Measurements from ENCODE around the gene B4GALNT2.
"Not testable (repeated sequence)": the region's sequence is repeated elsewhere in the genome, so short reads cannot be mapped to it uniquely, and the experiment has no call there.

B4GALNT2 gene

GRCh38 chr17:49180303-49180702, 47.7 kb downstream of the B4GALNT2 start:
- peak; percentile 51 for DNase-seq (ENCODE audit: insufficient read length, low spot score)
- FAIRE-seq = peak; percentile 89

DNA sequence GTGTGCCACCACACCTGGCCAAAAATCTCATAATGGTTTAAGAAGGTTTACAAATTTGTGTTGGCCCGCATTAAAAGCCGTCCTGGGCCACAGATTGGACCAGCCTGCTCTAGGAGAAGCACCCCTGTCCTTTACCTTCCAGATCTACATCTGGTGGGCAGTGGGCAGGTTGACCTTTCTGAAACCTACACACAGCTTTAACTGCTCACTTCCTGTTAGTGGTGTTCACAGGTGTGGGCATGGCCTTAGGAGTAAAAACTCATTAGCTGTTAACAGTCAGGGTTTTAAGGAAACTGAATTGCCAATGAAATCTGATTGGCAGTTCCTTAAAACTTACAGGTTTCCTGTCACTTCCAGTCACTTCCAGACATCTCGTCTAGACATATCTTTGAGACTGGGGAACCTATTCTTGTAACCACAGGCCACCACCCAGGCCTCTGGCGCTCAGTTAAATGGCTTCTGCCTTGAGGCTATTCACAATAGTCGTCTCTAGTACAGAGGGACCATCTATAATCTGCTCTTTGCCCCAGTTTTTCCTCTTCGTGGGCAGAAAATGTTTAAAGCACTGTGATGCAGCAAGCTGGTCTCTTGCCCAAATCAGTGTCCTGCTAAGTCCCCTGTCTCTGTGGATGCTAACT, 48.5 kb downstream of the B4GALNT2 start:
- FAIRE-seq (no peak), DNase-seq (ENCODE audit: insufficient read length, low spot score) (no peak)

DNA sequence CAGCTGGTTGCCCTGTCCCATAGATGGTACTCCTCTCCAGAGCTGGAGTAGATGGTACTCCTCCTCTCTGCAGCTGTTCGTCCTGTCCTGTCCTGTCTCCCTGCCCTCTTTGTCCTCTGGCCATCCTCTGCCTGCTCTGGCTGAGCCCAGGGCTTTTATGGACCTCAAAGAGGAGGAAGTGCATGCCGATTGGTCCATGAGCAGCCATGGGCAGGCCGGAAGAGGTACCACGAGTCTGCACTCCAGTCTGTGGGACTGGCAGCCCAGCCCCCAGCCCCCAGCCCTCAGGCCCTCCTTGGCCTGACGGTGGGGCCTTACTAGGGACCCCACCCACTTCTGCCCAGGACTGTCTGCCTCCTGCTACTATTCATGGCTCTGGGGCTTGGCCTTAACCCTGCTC, 50.8 kb downstream of the B4GALNT2 start:
- DNase-seq (ENCODE audit: insufficient read length, low spot score) = no peak
- FAIRE-seq = no peak

DNA sequence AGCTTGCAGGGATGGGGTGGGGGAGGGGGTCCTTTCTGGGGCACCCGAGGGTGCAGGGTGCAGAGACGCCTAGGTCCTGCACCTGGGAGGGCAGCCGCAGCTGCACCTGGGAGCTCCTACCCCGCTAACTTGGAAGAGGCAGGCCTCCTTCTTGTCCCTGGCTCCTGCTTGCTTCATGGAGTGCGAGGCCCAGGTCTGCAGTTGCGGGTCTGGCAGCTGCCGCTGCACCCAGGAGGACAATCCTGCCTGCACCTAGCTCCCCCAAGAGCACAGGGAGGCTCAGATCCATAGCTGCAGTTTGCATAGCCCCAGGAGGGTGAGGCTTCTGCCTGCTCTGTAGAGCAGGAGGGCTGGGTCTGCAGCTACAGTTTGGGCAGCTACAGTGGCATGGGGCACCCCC, 51.2 kb downstream of the B4GALNT2 start:
- DNase-seq (ENCODE audit: insufficient read length, low spot score) (no peak), FAIRE-seq (no peak)

GRCh38 chr17:49184522-49184921, 52.0 kb downstream of the B4GALNT2 start:
- not testable (repeated sequence) for FAIRE-seq; DNase-seq (ENCODE audit: insufficient read length, low spot score)

- not testable (repeated sequence) for FAIRE-seq; DNase-seq (ENCODE audit: insufficient read length, low spot score)
Measured at GRCh38 chr17:49185381-49185780, 52.8 kb downstream of the B4GALNT2 start.

GRCh38 chr17:49187301-49187700, 54.7 kb downstream of the B4GALNT2 start:
- FAIRE-seq = no peak

GRCh38 chr17:49190932-49191331, 58.4 kb downstream of the B4GALNT2 start:
- DNase-seq (ENCODE audit: insufficient read length, low spot score) = no peak
- FAIRE-seq = no peak

More at GRCh38 chr17:49187301-49187700, 54.7 kb downstream of the B4GALNT2 start:
- no peak for DNase-seq (ENCODE audit: insufficient read length, low spot score)

DNA sequence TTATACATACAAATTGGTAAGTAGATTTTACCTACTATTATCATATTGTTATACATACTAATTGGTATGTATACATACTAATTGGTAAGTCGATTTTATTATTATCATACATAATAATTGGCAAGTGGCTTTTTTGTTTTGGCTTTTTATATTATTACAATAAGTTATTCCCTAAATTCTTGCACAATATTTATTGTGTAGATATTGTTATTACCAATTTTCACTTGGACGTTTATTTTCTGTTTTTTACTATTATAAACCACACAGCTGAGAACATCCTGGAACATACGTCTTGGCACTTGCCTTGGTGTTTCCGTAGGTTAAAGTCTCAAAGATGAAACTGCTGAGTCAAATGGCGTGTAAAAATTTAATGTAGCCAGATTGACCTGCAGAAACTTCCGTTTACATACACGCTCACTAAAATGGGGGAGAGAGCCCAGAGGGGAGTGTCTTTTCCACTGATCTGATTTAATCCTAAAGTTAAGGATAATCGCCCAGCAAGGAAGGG, 58.9 kb downstream of the B4GALNT2 start:
- FAIRE-seq (no peak), DNase-seq (ENCODE audit: insufficient read length, low spot score) (no peak)

- peak; percentile 84 for FAIRE-seq
- DNase-seq (ENCODE audit: insufficient read length, low spot score) = no peak
Measured at GRCh38 chr17:49191917-49192741, 59.6 kb downstream of the B4GALNT2 start.

DNA sequence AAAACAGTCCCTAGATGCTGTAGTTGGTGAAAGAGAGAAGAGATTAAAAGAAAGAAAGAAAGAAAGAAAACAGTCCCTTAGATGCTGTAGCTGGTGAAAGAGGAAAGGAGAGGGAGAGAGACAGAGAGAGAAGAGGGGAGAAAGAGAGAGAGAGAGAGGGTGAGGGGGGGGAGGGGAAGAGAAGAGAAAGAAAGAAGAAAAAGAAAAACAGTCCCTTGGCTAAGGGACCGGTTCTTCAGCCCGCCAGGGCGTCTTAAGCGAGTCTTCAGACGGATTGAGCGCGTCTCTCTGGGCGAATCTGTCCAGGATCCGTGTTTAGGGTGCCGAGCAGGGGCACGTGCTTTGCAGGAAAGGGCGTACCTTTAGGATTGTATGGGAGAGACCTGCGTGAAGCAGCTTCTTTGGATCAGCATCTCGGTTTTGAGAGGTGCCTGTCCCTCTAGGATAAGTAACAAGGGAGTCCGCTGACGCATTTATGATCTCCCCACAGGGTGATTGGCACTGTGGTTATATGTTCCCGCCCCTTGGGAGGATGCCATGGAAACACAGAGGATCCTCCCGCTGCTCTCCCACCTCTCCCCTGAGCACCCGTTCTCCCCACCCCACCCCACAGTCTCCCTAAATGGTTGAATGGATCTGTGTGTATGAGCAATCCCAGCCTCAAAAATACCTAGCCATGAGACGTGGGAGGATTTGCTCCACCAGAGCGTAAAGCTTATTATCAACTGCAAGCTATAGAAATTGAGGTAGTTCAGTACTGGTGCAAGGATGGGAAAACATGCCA, 61.1 kb downstream of the B4GALNT2 start:
- DNase-seq (ENCODE audit: insufficient read length, low spot score) = no peak
- peak; percentile 55 for FAIRE-seq

DNA sequence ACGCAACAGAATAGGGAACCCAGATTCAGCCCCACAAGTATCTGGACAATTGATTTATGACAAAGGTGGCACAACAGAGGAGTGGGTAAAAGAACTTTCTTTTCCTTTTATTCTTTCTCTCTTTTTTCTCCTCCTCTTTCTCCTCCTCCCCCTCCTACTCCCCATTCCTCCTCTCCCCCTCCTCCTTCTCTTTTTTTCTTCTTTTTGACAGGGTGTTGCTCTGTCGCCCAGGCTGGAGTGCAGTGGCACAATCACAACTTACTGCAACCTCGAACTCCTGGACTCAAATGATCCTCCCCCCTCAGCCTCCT, 61.7 kb downstream of the B4GALNT2 start:
- DNase-seq (ENCODE audit: insufficient read length, low spot score) (no peak), FAIRE-seq (no peak)

- DNase-seq (ENCODE audit: insufficient read length, low spot score) = no peak
- FAIRE-seq = no peak
Measured at GRCh38 chr17:49195751-49196150, 63.2 kb downstream of the B4GALNT2 start.

GRCh38 chr17:49196520-49196919, 64.0 kb downstream of the B4GALNT2 start:
- DNase-seq (ENCODE audit: insufficient read length, low spot score) (no peak), FAIRE-seq (no peak)

- DNase-seq (ENCODE audit: insufficient read length, low spot score) = no peak
- no peak for FAIRE-seq
Measured at GRCh38 chr17:49197346-49197998, 64.9 kb downstream of the B4GALNT2 start.

- FAIRE-seq = no peak
- no peak for DNase-seq (ENCODE audit: insufficient read length, low spot score)
Measured at GRCh38 chr17:49198211-49198610, 65.6 kb downstream of the B4GALNT2 start.

DNA sequence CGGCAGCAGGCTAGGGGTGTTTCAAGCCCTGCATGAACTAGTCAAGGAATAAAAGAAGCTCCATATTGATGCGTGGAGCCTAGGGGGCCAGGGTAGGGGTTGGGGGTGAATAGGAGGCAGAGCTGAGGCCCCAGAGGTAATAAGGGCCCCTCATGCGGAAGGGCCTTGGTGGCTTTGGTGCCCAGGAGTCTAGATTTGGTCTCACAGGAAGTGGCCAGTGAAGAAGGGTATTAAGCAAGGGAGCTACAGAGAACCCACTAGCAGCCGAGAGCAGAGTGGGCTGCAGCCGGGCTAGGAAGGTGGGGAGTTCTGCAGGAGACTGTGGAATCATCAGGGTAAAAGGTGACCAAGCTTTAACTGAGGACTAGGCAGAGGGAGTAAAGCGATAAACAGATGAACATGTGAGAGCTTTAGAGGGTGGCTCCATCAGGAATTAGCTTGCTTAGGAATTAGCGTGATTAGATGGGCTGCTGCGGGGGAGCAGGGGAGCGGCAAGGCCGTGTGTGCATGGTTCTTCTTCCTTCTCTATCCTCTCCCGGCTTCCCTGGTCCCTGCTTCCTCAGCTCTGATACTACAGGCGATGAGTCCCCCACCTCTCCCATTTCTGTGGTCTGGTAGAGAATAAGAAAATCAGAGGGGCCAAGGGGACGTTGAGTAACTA, 68.0 kb downstream of the B4GALNT2 start:
- no peak for DNase-seq (ENCODE audit: insufficient read length, low spot score)
- FAIRE-seq = no peak

DNA sequence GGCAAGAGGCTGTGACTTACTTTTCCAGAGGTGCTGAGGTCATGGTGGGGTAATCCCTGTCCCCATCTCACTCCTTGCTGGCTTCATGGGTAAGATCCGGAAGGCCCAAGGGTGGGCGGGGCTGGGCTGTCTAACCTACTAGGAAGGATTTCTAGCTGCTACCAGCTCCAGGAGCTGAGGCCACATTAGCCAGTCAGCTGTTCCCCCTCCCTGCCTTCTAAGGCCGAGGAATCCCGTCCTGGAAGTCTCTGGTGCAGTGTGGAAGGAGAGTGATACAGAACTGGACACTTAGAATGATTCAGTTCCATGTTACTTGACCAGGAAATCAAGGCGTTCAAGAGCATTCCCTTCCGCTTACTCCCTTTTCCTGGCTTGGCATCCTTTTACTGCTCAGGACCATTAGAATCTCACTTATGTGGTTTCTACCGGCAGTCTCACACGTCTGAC, 68.9 kb downstream of the B4GALNT2 start:
- no peak for FAIRE-seq

DNA sequence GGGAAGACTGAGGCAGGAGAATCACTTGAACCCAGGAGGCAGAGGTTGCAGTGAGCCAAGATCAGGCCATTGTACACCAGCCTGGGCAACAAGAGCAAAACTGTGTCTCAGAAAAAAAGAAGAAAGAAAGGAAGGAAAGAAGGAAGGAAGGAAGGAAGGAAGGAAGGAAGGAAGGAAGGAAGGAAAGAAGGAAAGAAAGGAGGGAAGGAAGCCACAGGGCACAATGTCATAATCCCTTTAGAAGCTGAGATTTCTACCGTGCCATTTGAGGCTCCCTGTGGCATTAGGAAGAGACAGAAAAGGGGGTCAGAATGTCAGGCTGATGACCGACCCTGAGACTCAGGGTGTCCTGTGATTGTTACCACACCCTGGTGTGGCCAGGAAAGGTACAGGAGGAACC, 71.2 kb downstream of the B4GALNT2 start:
- DNase-seq (ENCODE audit: insufficient read length, low spot score) = no peak
- FAIRE-seq = no peak

More for the DNA sequence above, 68.9 kb downstream of the B4GALNT2 start:
- no peak for DNase-seq (ENCODE audit: insufficient read length, low spot score)

GRCh38 chr17:49204516-49204915, 71.9 kb downstream of the B4GALNT2 start:
- no peak for DNase-seq (ENCODE audit: insufficient read length, low spot score)
- no peak for FAIRE-seq

All from GM19239 (cell line).